ENCODE results near the gene PHF21B. TPM values are rescaled to one million over a fixed set of nuclear protein-coding genes. Genes with fewer than 3 reads are reported as not detected.
"Not testable (repeated sequence)": the region's sequence is repeated elsewhere in the genome, so short reads cannot be mapped to it uniquely, and the experiment has no call there.

Gene PHF21B
- polyA plus RNA-seq, 10 donors: 0.29 to 0.94 (median 0.48) TPM

GRCh38 chr22:44962741-44963454, 46.9 kb downstream of the PHF21B start:
- DNase-seq: no peak

- DNase-seq: not testable (repeated sequence)
These were observed 48.1 kb downstream of the PHF21B start for GRCh38 chr22:44961682-44962081.

GRCh38 chr22:44956840-44957767, 52.7 kb downstream of the PHF21B start:
- no peak for DNase-seq

GRCh38 chr22:44955102-44955501, 54.7 kb downstream of the PHF21B start:
- no peak for DNase-seq

- DNase-seq: no peak
These were observed 55.7 kb downstream of the PHF21B start for GRCh38 chr22:44954149-44954548.

- DNase-seq: no peak
These were observed 56.7 kb downstream of the PHF21B start for GRCh38 chr22:44952863-44953746.

- DNase-seq: no peak
These were observed 58.3 kb downstream of the PHF21B start for GRCh38 chr22:44951510-44951816.

GRCh38 chr22:44950806-44951509, 58.8 kb downstream of the PHF21B start:
- no peak for DNase-seq

- no peak for DNase-seq
These were observed 62.0 kb downstream of the PHF21B start for GRCh38 chr22:44947846-44948245.

GRCh38 chr22:44947049-44947448, 62.8 kb downstream of the PHF21B start:
- no peak for DNase-seq

GRCh38 chr22:44944883-44945601, 64.8 kb downstream of the PHF21B start:
- no peak for DNase-seq

- no peak for DNase-seq
These were observed 66.0 kb downstream of the PHF21B start for GRCh38 chr22:44943701-44944324.

GRCh38 chr22:44942979-44943700, 66.7 kb downstream of the PHF21B start:
- no peak for DNase-seq

- no peak for DNase-seq
These were observed 67.7 kb downstream of the PHF21B start for GRCh38 chr22:44942056-44942455.

GRCh38 chr22:44941207-44941606, 68.6 kb downstream of the PHF21B start:
- DNase-seq: no peak

GRCh38 chr22:44940130-44940529, 69.7 kb downstream of the PHF21B start:
- no peak for DNase-seq

- no peak for DNase-seq
These were observed 70.4 kb downstream of the PHF21B start for GRCh38 chr22:44939451-44939850.

GRCh38 chr22:44938886-44939285, 70.9 kb downstream of the PHF21B start:
- DNase-seq: peak in 2 of 3 donors; percentile 3 to 23

- peak in 1 of 3 donors; percentile 18 for DNase-seq
These were observed 72.6 kb downstream of the PHF21B start for GRCh38 chr22:44937216-44937615.

GRCh38 chr22:44936201-44936600, 73.6 kb downstream of the PHF21B start:
- no peak for DNase-seq
